GM12865 (cell line): ENCODE measurements around the gene NDUFA13.

Experiments
- DNase-seq: peaks from one replicate; pipeline ENCODE4 v3.0.0; 2010; ENCODE audit warnings: low read depth
- H3K4me3 ChIP-seq: 2 replicates; pipeline ENCODE4 v1.5.1; 2011; ENCODE audit warnings: mild to moderate bottlenecking, low read depth, low read length, control low read depth
- CTCF ChIP-seq: IDR thresholded peaks from 2 replicates; pipeline ENCODE4 v1.5.1; 2011; ENCODE audit warnings: low read length, control low read depth, low read depth, inconsistent platforms; ENCODE audit not compliant: insufficient read depth; ENCODE audit errors: missing control alignments

Gene NDUFA13

GRCh38 chr19:19475849-19476828 lies 39.9 kb upstream of the NDUFA13 start:
- peak; percentile 28 for TF ChIP-seq CTCF
- no peak overlapping the region for H3K4me3 ChIP-seq
- DNase-seq, result no peak

GRCh38 chr19:19477705-19478383 lies 38.2 kb upstream of the NDUFA13 start:
- DNase-seq, result no peak
- H3K4me3 ChIP-seq, result no peak overlapping the region
- TF ChIP-seq CTCF, result no peak

- TF ChIP-seq CTCF, result no peak
- DNase-seq, result peak; percentile 68
- H3K4me3 ChIP-seq, result no peak overlapping the region
These were observed 35.3 kb upstream of the NDUFA13 start for GRCh38 chr19:19480688-19481087.

GRCh38 chr19:19482809-19483596 lies 33.0 kb upstream of the NDUFA13 start:
- TF ChIP-seq CTCF, result no peak
- peak; percentile 33 for DNase-seq
- H3K4me3 ChIP-seq, result no peak overlapping the region

GRCh38 chr19:19485161-19485997 lies 30.6 kb upstream of the NDUFA13 start:
- H3K4me3 ChIP-seq, result no peak overlapping the region
- TF ChIP-seq CTCF, result no peak
- DNase-seq, result peak; percentile 62

GRCh38 chr19:19485998-19486290 lies 30.1 kb upstream of the NDUFA13 start:
- TF ChIP-seq CTCF, result no peak
- H3K4me3 ChIP-seq, result no peak overlapping the region
- no peak for DNase-seq
